ENCODE results near the gene AKAP17A. TPM values are rescaled to one million over a fixed set of nuclear protein-coding genes. Genes with fewer than 3 reads are reported as not detected.
"Not testable (repeated sequence)": the region's sequence is repeated elsewhere in the genome, so short reads cannot be mapped to it uniquely, and the experiment has no call there.

AKAP17A gene, protein sequence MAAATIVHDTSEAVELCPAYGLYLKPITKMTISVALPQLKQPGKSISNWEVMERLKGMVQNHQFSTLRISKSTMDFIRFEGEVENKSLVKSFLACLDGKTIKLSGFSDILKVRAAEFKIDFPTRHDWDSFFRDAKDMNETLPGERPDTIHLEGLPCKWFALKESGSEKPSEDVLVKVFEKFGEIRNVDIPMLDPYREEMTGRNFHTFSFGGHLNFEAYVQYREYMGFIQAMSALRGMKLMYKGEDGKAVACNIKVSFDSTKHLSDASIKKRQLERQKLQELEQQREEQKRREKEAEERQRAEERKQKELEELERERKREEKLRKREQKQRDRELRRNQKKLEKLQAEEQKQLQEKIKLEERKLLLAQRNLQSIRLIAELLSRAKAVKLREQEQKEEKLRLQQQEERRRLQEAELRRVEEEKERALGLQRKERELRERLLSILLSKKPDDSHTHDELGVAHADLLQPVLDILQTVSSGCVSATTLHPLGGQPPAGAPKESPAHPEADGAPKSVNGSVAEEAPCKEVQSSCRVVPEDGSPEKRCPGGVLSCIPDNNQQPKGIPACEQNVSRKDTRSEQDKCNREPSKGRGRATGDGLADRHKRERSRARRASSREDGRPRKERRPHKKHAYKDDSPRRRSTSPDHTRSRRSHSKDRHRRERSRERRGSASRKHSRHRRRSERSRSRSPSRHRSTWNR
- polyA plus RNA-seq (ENCODE audit: insufficient read length in 3 of 3): 10 to 100 TPM; 51.2 to 62.5 (median 56.0) TPM
- long read RNA-seq, donor 1, transcript AKAP17A-202 (4 exons, 2,187 nt): major isoform, 7 of 12 reads
- long read RNA-seq, donor 1, transcript AKAP17A-201 (5 exons, 3,204 nt): minor isoform, 5 of 12 reads
- long read RNA-seq, donor 1, partial matches to known transcripts: 0 of 12 reads
- long read RNA-seq, donor 1, other reads (novel, unspliced or antisense): 0 of 12 reads
- long read RNA-seq, donor 2, transcript AKAP17A-202 (4 exons, 2,187 nt): major isoform, 5 of 9 reads
- long read RNA-seq, donor 2, partial matches to known transcripts: 0 of 9 reads
- long read RNA-seq, donor 2, other reads (novel, unspliced or antisense): 0 of 9 reads
- long read RNA-seq, donor 3, transcript AKAP17A-201 (5 exons, 3,204 nt): major isoform, 5 of 8 reads
- long read RNA-seq, donor 3, partial matches to known transcripts: 0 of 8 reads
- long read RNA-seq, donor 3, other reads (novel, unspliced or antisense): 0 of 8 reads
- long read RNA-seq, donor 4, transcript AKAP17A-202 (4 exons, 2,187 nt): minor isoform, 6 of 14 reads
- long read RNA-seq, donor 4, transcript AKAP17A-201 (5 exons, 3,204 nt): major isoform, 8 of 14 reads
- long read RNA-seq, donor 4, partial matches to known transcripts: 0 of 14 reads
- long read RNA-seq, donor 4, other reads (novel, unspliced or antisense): 0 of 14 reads
- long read RNA-seq, donor 5, partial matches to known transcripts: 0 of 4 reads
- long read RNA-seq, donor 5, other reads (novel, unspliced or antisense): 0 of 4 reads
- long read RNA-seq, donor 6, transcript AKAP17A-201 (5 exons, 3,204 nt): minor isoform, 6 of 14 reads
- long read RNA-seq, donor 6, transcript AKAP17A-202 (4 exons, 2,187 nt): major isoform, 7 of 14 reads
- long read RNA-seq, donor 6, partial matches to known transcripts: 0 of 14 reads
- long read RNA-seq, donor 6, other reads (novel, unspliced or antisense): 0 of 14 reads
- long read RNA-seq, donor 7, transcript AKAP17A-202 (4 exons, 2,187 nt): minor isoform, 7 of 35 reads
- long read RNA-seq, donor 7, transcript AKAP17A-201 (5 exons, 3,204 nt): major isoform, 10 of 35 reads
- long read RNA-seq, donor 7, partial matches to known transcripts: 18 of 35 reads
- long read RNA-seq, donor 7, other reads (novel, unspliced or antisense): 0 of 35 reads
- long read RNA-seq, donor 8, partial matches to known transcripts: 0 of 4 reads
- long read RNA-seq, donor 8, other reads (novel, unspliced or antisense): 0 of 4 reads
- long read RNA-seq, donor 9, transcript AKAP17A-202 (4 exons, 2,187 nt): major isoform, 11 of 32 reads
- long read RNA-seq, donor 9, transcript AKAP17A-201 (5 exons, 3,204 nt): major isoform, 11 of 32 reads
- long read RNA-seq, donor 9, partial matches to known transcripts: 10 of 32 reads
- long read RNA-seq, donor 9, other reads (novel, unspliced or antisense): 0 of 32 reads
- long read RNA-seq, donor 10, transcript AKAP17A-202 (4 exons, 2,187 nt): major isoform, 10 of 42 reads
- long read RNA-seq, donor 10, transcript AKAP17A-201 (5 exons, 3,204 nt): minor isoform, 9 of 42 reads
- long read RNA-seq, donor 10, partial matches to known transcripts: 22 of 42 reads
- long read RNA-seq, donor 10, other reads (novel, unspliced or antisense): 0 of 42 reads
- long read RNA-seq, donor 11, transcript AKAP17A-202 (4 exons, 2,187 nt): major isoform, 11 of 18 reads
- long read RNA-seq, donor 11, partial matches to known transcripts: 6 of 18 reads
- long read RNA-seq, donor 11, other reads (novel, unspliced or antisense): 0 of 18 reads
- long read RNA-seq, donor 12, transcript AKAP17A-201 (5 exons, 3,204 nt): minor isoform, 12 of 26 reads
- long read RNA-seq, donor 12, transcript AKAP17A-202 (4 exons, 2,187 nt): major isoform, 13 of 26 reads
- long read RNA-seq, donor 12, partial matches to known transcripts: 0 of 26 reads
- long read RNA-seq, donor 12, other reads (novel, unspliced or antisense): 0 of 26 reads
- long read RNA-seq, donor 13, transcript AKAP17A-202 (4 exons, 2,187 nt): major isoform, 10 of 11 reads
- long read RNA-seq, donor 13, partial matches to known transcripts: 0 of 11 reads
- long read RNA-seq, donor 13, other reads (novel, unspliced or antisense): 0 of 11 reads
- long read RNA-seq, donor 14, transcript AKAP17A-202 (4 exons, 2,187 nt): major isoform, 14 of 86 reads
- long read RNA-seq, donor 14, partial matches to known transcripts: 67 of 86 reads
- long read RNA-seq, donor 14, other reads (novel, unspliced or antisense): 0 of 86 reads
- long read RNA-seq, donor 15, transcript AKAP17A-201 (5 exons, 3,204 nt): minor isoform, 7 of 51 reads
- long read RNA-seq, donor 15, transcript AKAP17A-202 (4 exons, 2,187 nt): major isoform, 22 of 51 reads
- long read RNA-seq, donor 15, partial matches to known transcripts: 22 of 51 reads
- long read RNA-seq, donor 15, other reads (novel, unspliced or antisense): 0 of 51 reads
- long read RNA-seq, donor 16, transcript AKAP17A-202 (4 exons, 2,187 nt): major isoform, 5 of 10 reads
- long read RNA-seq, donor 16, partial matches to known transcripts: 0 of 10 reads
- long read RNA-seq, donor 16, other reads (novel, unspliced or antisense): 0 of 10 reads

DNA sequence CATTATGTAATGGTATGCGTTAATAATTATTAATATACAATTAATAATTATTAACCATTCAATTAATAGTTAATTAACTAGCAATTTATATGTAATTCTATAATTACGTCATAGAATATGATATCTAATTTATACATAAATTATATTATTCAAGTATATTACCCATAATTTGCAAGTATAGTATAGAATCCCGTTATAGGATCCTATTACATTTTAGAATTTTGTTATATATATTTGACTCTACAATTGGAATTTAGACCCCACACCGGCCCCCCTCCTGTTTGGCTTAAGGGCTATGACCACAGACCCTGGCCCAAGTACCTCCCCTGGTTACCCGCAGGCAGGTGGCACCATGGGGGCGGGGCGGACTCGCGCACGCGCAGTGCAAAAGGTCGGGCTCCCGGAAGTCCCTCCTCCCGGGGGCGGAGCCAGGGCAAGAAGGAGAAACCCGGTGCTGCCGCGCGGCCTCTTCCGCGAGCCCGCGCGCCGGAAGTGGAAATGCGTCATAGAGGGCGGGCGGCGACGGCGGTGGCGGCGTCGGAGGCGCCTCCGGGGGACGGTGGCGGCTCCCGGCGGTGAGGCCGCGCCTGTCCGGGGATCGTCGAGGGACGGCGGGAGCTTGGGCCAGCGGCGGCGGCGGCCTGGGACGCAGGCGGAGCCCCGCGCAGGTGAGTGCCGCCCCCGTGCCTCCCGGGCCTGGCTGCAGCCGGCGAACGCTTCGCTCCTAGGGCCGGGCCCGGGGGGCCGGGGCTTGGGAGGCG, at the start of gene AKAP17A:
Gene AKAP17A (plus strand): TSS at position 503 of the 761 bp plus-strand sequence. CDS start 1,859 bp downstream, outside the sequence.
- DNase-seq: peak; percentile 94

DNA sequence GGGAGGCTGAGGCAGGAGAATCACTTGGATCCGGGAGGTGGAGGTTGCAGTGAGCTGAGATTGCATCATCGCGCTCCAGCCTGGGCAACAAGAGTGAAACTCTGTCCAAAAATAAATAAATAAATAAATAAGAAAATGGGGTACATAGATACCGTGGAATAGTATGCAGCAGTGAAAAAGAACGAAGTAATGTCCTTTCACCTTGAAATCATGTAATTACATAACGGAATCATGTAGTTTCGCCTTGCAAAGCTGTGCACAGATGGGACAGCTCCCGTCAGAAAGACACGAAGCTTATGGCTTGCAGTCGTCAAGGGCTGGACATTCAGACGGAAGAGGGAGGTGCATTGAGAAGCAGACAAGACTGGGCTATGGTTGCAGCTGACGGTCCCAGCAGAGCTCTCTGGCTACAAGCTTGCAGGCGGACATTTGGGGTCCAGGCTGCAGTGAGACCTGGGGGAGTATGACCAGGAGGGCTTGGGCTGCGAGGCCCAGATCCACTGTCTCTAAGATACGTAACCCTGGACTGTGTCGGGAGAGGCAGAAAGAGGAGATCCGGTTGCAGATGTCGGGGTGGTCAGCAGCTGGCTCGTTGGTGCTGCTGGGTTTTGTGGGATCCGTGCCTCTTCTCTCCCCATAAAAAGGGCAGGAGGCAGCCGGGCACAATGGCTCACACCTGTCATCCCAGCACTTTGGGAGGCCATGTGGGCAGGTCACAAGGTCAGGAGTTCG, 48.2 kb upstream of the AKAP17A start:
- DNase-seq: no peak

DNA sequence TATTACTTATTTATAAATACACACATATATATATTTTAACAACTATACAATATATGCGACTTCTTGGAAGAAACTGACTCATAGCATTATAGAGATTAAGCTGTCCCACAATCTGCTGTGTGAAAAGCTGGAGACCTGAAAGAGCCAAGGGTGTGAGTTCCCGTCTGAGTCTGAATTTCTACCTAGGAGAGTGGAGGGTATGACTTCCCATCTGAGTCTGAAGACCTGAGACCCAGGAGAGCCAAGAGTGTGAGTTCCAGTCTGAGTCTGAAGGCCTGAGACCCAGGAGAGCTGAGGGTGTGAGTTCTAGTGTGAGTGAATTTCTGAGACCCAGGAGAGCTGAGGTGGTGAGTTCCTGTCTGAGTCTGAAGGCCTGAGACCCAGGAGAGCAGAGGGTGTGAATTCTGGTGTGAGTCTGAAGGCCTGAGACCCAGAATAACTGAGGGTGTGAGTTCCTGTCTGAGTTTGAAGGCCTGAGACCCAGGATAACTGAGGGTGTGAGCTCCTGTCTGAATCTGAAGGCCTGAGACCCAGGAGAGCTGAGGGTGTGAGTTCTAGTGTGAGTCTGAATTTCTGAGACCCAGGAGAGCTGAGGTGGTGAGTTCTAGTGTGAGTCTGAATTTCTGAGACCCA, 45.5 kb upstream of the AKAP17A start:
- DNase-seq: no peak

DNA sequence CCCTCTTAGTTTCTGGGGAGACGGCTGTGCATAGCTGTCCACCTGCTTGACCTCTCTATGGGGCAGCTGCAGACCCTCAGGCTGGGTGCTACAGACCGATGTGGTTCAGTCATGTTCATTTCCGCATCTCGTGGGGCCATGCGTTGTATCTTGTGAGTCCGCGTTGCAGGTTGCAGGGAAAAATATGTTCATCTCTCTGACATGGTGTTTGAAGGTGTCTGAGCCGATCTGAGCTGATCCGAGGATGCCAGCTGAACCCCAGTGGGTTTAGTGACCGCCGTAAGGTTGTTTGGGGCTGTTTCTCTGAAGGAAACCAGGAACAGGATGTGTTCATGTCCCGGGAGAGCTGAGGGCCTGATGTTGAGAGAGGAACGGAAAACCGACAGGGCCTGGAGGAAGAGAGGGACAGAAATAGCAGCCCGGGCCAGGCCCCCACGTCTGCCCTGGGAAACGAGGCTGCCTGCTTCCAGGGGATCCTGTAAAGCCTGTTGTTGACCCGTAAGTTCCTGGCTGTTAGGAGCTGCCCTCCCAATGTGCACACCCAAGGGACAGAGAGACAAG, 44.6 kb upstream of the AKAP17A start:
- no peak for DNase-seq

DNA sequence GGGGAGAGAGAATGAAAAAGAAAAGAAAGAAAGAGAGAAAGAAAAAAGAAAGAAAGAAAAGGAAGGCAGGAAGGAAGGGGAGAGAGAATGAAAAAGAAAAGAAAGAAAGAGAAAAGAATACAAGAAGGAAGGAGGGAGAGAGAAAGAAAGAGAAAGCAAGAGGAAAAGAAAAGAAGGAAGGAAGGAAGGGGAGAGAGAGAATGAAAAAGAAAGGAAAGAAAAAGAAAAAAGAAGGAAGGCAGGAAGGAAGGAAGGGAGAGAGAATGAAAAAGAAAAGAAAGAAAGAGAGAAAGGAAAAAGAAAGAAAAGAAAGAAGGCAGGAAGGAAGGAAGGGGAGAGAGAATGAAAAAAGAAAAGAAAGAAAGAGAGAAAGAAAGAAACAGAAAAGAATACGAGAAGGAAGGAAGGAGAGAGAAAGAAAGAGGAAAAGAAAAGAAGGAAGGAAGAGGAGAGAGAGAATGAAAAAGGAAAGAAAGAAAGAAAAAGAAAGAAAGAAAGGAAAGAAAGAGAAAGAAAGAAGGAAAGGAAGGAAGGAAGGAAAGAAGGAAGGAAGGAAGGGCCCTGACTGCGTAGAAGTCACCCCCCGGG, 39.4 kb upstream of the AKAP17A start:
- no peak for DNase-seq

DNA sequence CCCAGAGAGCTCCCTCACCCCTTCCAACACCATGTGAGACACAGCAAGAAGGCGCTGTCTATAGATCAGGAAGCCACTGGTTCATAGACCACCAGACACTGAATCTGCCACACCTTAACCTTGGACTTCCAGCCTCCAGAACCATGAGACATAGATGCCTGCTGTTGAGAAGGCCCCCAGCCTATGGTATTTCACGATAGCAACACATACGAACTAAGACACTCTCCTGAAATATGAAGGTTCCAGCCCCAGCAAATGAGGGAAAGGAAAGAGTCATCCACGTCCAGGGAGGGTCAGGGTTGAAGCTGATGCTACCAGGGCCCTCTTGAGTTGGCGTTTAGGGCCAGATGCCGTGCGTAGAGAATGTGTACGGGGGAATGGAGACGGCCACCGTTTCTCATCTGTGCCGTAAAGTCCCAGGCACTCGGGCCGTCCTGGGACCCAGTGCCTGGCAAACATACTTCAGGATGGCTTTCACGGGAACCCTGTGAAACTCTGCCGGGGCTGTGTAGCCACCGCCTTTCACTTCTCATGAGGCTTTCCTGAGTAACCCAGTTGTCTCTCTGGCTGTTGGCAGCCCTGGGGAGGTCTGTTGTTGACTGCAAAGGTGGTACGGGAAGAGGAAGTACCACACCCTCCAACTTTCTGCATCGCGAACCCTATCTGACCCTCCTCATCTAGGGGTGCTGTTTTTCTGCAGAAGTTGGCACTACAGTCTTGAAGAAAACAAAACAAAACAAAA, 36.8 kb upstream of the AKAP17A start:
- no peak for DNase-seq

DNA sequence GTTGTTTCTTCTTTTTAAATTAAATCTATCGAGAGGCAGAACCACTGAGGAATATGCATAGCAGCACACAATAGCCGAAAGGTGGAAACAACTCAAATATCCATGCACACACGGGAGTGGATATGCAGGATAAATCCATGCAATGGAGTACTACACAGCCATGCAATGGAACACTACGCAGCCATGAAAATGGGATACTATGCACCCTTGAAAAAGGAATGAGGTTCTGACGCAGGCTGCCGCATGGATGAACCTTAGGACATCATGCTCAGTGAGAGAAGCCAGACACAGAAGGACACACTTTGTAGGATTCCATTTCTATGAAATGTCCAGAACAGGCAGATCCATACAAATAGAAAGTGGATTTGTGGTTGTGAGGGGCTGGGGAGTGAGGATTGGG, 36.0 kb upstream of the AKAP17A start:
- no peak for DNase-seq

DNA sequence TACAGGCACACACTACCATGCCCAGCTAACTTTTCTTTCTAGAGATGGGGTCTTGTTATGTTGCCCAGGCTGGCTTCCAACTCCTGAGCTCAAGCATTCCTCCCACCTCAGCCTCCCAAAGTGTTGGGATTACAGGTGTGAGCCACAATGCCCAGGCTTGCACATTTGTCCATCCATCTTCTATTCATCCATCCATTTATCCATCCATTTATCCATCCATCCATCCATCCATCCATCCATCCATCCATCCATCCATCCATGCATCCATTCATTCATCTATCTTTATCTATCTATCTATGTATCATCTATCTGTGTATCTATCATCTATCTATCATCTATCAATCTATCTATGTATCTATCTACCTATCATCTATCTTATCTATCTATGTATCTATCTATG, 34.0 kb upstream of the AKAP17A start:
- not testable (repeated sequence) for DNase-seq

DNA sequence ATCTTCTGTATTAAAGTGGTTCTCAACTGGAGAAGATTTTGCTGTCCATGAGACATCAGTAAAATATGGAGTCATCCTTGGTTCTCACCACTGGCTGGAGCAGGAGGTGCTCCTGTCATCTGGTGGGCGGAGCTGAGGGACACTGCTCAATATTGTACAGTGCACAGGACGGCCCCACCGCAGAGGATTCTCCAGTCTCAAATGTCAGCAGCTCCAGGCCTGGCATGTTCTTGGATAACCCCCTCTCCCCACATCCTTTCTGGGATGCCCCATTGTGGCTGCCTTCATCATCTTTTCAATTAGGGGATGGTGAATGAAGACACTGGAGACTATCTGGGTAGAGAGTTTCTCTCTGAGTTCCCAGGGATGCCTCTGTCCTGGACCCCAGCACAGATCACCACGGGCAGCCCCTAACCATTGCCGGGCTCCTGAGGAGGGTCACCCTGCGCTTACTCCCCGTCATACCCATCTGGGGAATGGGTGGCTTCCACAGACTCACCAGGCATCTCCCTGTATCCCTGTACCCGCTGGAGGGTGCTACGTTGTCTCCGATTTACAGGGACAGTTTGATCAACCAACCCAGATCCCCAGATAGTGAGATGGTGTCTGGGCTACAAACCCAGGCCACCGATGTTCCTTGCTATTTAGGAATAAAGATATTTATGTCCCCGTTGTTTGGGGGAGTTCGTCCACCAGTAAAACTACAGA, 32.5 kb upstream of the AKAP17A start:
- no peak for DNase-seq

DNA sequence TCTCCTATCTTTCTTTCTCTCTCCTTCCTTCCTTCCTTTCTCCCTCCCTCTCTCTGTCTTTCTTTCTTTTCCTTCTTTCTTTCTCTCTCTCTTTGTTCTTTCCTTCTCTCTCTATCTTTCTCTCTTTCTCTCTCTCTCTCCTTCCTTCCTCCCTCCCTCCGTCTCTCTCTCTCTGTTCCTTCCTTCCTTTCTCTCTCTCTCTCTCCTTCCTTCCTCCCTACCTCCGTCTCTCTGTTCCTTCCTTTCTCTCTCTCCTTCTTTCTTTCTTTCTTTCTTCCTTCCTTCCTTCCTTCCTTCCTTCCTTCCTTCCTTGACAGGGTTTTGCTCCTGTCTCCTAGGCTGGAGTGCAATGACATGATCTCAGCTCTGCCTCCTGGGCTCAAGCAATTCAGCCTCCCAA, 30.2 kb upstream of the AKAP17A start:
- DNase-seq: no peak

DNA sequence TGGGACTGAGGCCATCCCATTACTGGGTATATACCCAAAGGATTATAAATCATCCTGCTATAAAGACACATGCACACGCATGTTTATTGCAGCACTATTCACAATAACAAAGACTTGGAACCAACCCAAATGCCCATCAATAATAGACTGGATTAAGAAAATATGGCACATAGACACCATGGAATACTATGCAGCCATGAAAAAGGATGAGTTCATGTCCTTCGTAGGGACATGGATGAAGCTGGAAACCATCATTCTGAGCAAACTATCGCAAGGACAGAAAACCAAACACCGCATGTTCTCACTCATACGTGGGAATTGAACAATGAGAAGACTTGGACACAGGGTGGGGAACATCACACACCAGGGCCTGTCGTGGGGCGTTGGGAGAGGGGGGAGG, 27.3 kb upstream of the AKAP17A start:
- not testable (repeated sequence) for DNase-seq

DNA sequence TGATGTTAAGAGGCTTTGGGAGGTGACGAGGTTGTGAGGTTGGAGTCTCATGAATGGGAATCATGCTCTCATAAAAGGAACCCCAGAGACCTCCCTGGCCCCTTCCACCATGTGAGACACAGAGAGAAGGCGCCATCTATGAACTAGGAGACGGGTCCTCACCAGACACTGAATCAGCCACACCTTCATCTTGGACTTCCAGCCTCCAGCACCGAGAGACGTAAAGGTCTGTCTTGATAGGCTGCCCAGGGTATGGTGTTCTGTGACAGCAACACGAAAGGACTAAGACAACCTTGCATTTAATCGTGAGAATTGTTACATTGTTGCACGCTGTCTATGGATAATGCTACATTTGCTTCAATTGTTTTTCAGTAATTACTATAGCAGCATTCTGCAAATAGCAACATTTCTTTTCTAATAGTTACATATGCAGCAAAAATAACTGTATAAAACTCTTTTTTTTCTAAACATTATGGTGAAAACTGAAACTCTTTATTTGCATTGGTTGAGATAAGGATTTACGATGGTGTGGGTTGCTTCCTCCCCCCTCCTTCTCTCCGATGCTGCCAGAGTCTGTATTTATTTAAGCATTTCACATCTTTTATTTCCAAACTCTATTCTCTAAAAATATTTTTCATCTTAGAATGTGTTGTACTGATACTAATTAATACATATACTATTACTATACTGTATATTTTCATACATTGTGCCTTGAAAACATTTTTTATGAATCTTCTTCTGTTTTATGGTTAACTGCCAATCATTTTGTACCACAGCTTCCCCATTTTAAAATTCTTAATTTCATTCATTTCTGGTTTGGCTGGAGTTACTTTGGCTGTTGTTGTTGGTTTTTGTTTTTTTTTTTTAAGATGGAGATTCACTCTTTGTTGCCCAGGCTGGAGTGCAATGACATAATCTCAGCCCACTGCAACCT, 26.4 kb upstream of the AKAP17A start:
- no peak for DNase-seq
